ENCODE data around the gene IMMP2L.

The IMMP2L gene

DNA sequence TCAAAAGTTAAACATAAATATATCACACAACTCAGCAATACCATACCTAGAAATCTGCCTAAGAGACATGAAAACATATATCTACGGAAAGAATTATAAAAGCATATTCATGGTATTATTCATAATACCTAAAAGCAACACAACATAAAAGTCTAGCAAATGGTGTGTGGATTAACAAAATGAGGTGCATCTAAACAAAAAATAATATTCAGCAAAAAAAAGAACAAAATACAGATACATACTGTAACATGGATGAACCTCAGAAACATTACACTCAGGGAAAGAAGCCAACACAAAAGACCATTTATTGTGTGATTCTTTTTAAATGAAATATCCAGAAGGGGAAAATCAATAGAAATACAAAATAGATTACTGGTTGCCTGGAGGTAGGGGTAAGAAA, 155.0 kb downstream of the IMMP2L start:
- TF ChIP-seq, protein P1, sequence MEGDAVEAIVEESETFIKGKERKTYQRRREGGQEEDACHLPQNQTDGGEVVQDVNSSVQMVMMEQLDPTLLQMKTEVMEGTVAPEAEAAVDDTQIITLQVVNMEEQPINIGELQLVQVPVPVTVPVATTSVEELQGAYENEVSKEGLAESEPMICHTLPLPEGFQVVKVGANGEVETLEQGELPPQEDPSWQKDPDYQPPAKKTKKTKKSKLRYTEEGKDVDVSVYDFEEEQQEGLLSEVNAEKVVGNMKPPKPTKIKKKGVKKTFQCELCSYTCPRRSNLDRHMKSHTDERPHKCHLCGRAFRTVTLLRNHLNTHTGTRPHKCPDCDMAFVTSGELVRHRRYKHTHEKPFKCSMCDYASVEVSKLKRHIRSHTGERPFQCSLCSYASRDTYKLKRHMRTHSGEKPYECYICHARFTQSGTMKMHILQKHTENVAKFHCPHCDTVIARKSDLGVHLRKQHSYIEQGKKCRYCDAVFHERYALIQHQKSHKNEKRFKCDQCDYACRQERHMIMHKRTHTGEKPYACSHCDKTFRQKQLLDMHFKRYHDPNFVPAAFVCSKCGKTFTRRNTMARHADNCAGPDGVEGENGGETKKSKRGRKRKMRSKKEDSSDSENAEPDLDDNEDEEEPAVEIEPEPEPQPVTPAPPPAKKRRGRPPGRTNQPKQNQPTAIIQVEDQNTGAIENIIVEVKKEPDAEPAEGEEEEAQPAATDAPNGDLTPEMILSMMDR (IDR thresholded peaks at IDR 0.05; ENCODE audit: poor library complexity, severe bottlenecking), result no peak
- H3K27ac ChIP-seq (ENCODE audit: poor library complexity, severe bottlenecking), result no peak overlapping the region
- no peak for DNase-seq (ENCODE audit: low spot score)
- H3K27me3 ChIP-seq (ENCODE audit: insufficient read depth, poor library complexity, severe bottlenecking), result no peaks in the 10 kb centered on the region
- H3K9me3 ChIP-seq (ENCODE audit: severe bottlenecking), result no peaks in the 10 kb centered on the region
- no peak overlapping the region for H3K4me3 ChIP-seq (ENCODE audit: severe bottlenecking)
- ATAC-seq (ENCODE audit: low read depth), result no peak
- no peaks in the 10 kb centered on the region for H3K4me1 ChIP-seq (ENCODE audit: insufficient read depth, poor library complexity, severe bottlenecking)
- H3K36me3 ChIP-seq (ENCODE audit: low read depth), result no peaks in the 10 kb centered on the region

DNA sequence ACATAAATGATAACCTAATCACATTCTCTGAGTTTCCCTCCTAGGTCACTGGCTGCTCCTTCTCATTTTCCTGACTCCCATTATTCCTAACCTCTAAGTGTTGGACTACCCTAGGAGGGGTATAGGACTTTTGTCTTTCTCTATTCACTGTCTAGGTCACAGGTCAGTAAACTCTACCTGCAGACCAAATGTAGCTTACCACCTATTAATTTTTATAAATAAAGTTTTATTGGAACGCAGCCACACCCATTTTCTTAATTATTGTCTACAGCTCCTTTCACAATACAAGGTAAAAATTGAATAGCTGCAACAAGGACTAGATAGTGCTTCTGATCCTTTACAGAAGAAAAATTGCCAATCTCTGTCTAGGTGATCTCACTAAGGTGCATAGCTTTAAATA, 156.7 kb downstream of the IMMP2L start:
- TF ChIP-seq, protein P1 (IDR thresholded peaks at IDR 0.05; ENCODE audit: poor library complexity, severe bottlenecking), result no peak

DNA sequence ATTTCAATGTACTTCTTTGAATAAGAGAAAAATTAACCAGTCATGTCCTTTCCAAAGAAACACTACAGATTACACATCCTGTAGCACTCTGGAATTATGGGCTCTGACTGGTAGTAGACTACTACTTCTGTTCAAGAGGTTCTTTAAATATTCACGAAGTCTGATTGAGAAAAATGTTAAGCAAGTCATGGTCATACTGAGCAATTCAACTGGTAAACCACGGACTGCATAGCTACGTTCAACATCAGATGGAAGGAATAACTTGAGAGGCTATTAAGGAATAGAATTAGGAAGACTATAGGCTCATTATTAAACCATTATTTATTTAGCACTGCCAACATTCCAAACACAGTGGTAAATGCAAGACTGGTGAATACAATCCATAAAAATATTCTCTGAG, 160.8 kb downstream of the IMMP2L start:
- H3K27me3 ChIP-seq (ENCODE audit: insufficient read depth, poor library complexity, severe bottlenecking), result no peaks in the 10 kb centered on the region
- ATAC-seq (ENCODE audit: low read depth) (no peak), DNase-seq (ENCODE audit: low spot score) (no peak)

More for the DNA sequence above, 156.7 kb downstream of the IMMP2L start:
- ATAC-seq (ENCODE audit: low read depth), result no peak
- Histone ChIP-seq H3K9me3 (ENCODE audit: severe bottlenecking) (no peaks in the 10 kb centered on the region), H3K4me3 (ENCODE audit: severe bottlenecking) (no peak overlapping the region), H3K27ac (ENCODE audit: poor library complexity, severe bottlenecking) (no peak overlapping the region), H3K36me3 (ENCODE audit: low read depth) (no peaks in the 10 kb centered on the region), H3K27me3 (ENCODE audit: insufficient read depth, poor library complexity, severe bottlenecking) (no peaks in the 10 kb centered on the region), H3K4me1 (ENCODE audit: insufficient read depth, poor library complexity, severe bottlenecking) (no peaks in the 10 kb centered on the region)
- DNase-seq (ENCODE audit: low spot score), result no peak

DNA sequence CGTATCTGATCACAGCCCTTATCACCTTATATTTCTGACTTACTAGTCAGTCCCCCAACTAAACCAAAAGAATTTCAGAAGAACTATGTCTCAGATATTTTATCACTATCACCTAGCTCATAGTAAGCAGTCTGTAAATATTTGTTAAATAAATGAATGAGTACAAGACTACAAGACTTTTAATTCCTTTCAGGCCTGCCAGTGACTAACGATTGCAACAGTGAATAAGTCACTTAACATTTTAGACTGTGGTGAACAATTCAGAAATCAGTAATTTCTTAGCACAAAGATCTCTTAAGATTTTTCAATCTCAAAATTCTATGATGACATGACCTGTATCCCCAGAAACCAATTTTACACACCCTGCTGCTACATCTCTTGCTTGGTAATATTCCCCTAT, 162.2 kb downstream of the IMMP2L start:
- no peak for ATAC-seq (ENCODE audit: low read depth)
- no peak overlapping the region for H3K27ac ChIP-seq (ENCODE audit: poor library complexity, severe bottlenecking)
- no peaks in the 10 kb centered on the region for H3K9me3 ChIP-seq (ENCODE audit: severe bottlenecking)

More for the DNA sequence above, 160.8 kb downstream of the IMMP2L start:
- Histone ChIP-seq H3K36me3 (ENCODE audit: low read depth) (no peaks in the 10 kb centered on the region), H3K9me3 (ENCODE audit: severe bottlenecking) (no peaks in the 10 kb centered on the region), H3K4me3 (ENCODE audit: severe bottlenecking) (no peak overlapping the region), H3K4me1 (ENCODE audit: insufficient read depth, poor library complexity, severe bottlenecking) (no peaks in the 10 kb centered on the region), H3K27ac (ENCODE audit: poor library complexity, severe bottlenecking) (no peak overlapping the region)
- TF ChIP-seq, protein P1 (IDR thresholded peaks at IDR 0.05; ENCODE audit: poor library complexity, severe bottlenecking), result no peak

DNA sequence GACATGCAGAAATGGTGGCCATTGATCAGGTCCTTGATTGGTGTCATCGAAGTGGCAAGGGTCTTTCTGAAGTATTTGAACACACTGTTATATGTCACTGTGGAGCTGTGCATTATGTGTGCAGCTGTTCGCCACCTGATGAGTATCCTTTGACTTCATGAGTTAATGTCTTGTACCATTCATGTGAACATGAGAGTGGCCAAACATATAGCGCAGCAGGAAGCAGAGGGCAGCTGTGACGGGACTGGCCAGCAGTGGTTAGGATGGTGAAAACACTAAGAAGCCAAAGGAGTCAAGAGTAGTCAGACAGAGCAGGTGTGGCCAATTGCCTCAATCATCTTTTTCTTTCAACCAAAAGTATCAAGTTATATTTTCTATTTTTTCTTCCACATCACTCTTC, 167.4 kb downstream of the IMMP2L start:
- Histone ChIP-seq H3K27ac (ENCODE audit: poor library complexity, severe bottlenecking) (no peak overlapping the region), H3K27me3 (ENCODE audit: insufficient read depth, poor library complexity, severe bottlenecking) (no peaks in the 10 kb centered on the region), H3K36me3 (ENCODE audit: low read depth) (no peaks in the 10 kb centered on the region), H3K4me1 (ENCODE audit: insufficient read depth, poor library complexity, severe bottlenecking) (no peaks in the 10 kb centered on the region), H3K9me3 (ENCODE audit: severe bottlenecking) (no peaks in the 10 kb centered on the region), H3K4me3 (ENCODE audit: severe bottlenecking) (no peak overlapping the region)
- DNase-seq (ENCODE audit: low spot score) (no peak), ATAC-seq (ENCODE audit: low read depth) (no peak)
- TF ChIP-seq, protein P1 (IDR thresholded peaks at IDR 0.05; ENCODE audit: poor library complexity, severe bottlenecking), result no peak

More for the DNA sequence above, 162.2 kb downstream of the IMMP2L start:
- H3K4me3 ChIP-seq (ENCODE audit: severe bottlenecking), result no peak overlapping the region
- no peaks in the 10 kb centered on the region for H3K27me3 ChIP-seq (ENCODE audit: insufficient read depth, poor library complexity, severe bottlenecking)
- no peaks in the 10 kb centered on the region for H3K4me1 ChIP-seq (ENCODE audit: insufficient read depth, poor library complexity, severe bottlenecking)
- no peaks in the 10 kb centered on the region for H3K36me3 ChIP-seq (ENCODE audit: low read depth)
- no peak for DNase-seq (ENCODE audit: low spot score)
- TF ChIP-seq, protein P1 (IDR thresholded peaks at IDR 0.05; ENCODE audit: poor library complexity, severe bottlenecking), result no peak

Data from RWPE2 (cell line).